ENCODE data around the gene KRTAP29-1.
"Not testable (repeated sequence)": the region's sequence is repeated elsewhere in the genome, so short reads cannot be mapped to it uniquely, and the experiment has no call there.

Gene KRTAP29-1, protein sequence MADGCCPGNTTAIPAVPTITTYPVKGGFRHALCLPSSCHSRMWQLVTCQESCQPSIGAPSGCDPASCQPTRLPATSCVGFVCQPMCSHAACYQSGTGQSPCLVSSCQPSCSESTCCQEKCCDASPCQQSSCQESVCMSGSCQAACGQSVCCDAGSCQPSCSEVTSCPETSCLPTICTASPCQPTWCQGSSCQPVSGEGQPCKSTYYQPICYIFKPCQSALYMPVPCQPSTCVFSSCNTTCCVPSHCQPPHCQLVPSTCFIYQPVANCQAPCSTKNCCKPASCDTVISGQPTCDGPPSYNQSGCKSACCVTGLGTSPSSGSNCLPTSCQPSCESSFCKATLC

DNA sequence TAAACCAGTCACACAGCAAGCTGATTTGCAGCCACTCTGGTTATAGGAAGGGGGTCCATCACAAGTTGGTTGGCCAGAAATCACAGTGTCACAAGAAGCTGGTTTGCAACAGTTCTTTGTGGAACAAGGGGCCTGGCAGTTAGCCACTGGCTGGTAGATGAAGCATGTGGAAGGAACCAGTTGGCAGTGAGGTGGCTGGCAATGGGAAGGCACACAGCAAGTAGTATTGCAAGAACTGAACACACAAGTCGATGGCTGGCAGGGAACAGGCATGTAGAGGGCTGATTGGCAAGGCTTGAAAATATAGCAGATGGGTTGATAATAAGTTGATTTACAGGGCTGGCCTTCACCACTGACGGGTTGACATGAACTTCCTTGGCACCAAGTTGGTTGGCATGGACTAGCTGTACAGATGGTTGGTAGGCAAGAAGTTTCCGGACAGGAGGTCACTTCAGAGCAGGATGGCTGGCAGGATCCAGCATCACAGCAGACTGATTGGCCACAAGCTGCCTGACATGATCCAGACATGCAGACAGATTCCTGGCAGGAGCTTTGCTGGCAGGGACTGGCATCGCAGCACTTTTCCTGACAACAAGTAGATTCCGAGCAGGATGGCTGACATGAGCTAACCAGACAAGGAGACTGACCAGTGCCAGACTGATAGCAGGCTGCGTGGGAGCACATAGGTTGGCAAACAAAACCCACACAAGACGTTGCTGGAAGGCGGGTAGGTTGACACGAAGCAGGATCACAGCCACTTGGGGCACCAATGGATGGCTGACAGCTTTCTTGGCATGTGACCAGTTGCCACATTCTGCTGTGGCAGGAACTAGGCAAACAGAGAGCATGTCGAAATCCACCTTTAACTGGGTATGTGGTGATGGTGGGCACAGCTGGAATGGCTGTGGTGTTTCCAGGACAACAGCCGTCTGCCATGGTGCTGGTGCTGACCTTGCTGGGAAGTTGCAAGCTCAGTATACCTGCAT lies at the start of gene KRTAP29-1:
KRTAP29-1 (minus strand) TSS at position 936 of the 986 bp plus-strand sequence; CDS start at position 936, 0 bp downstream.
- H3K27me3 ChIP-seq (ENCODE audit: low read depth, low read length) = no peaks in the 10 kb centered on the region
- no peaks in the 10 kb centered on the region for H3K36me3 ChIP-seq (ENCODE audit: control insufficient read depth in 1 of 2, insufficient read depth in 2 of 2, low read length in 2 of 2)
- H3K4me1 ChIP-seq (ENCODE audit: control insufficient read depth in 1 of 2, insufficient read depth in 2 of 2, low read length in 2 of 2) = no peaks in the 10 kb centered on the region
- H3K4me3 ChIP-seq (ENCODE audit: low read depth in 1 of 2, low read length in 2 of 2) = no peak within 1 kb of the TSS
- no peaks in the 10 kb centered on the region for H3K9me3 ChIP-seq (ENCODE audit: control insufficient read depth in 1 of 2, low read length in 2 of 2)
- H3K27ac ChIP-seq (ENCODE audit: low read length) = no peak within 1 kb of the TSS

DNA sequence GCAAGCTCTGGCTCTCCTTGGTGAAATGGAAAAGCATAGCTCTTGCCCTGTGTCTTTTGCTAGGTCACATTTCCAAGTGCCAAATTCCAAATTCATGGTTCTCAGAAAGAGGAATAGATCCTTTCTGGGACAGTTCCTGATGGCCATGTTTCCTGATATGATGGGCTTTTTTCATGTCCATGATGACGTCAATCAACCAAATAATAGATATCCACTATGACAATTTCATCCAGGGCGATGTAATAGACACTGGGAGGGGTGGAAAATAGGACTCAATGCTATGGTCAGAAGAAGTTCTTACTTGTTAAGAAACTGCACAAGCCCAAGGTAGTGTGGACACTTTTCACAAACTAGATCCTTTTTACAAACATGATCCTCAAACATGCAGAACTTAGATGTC lies 48.5 kb upstream of the KRTAP29-1 start:
- no peaks in the 10 kb centered on the region for H3K27me3 ChIP-seq (ENCODE audit: low read depth, low read length)
- H3K36me3 ChIP-seq (ENCODE audit: control insufficient read depth in 1 of 2, insufficient read depth in 2 of 2, low read length in 2 of 2) = no peaks in the 10 kb centered on the region
- no peak overlapping the region for H3K4me3 ChIP-seq (ENCODE audit: low read depth in 1 of 2, low read length in 2 of 2)
- no peak overlapping the region for H3K27ac ChIP-seq (ENCODE audit: low read length)
- H3K9me3 ChIP-seq (ENCODE audit: control insufficient read depth in 1 of 2, low read length in 2 of 2) = peaks cover 0 to 1% of the 10 kb centered on the region in 2 donors
- no peaks in the 10 kb centered on the region for H3K4me1 ChIP-seq (ENCODE audit: control insufficient read depth in 1 of 2, insufficient read depth in 2 of 2, low read length in 2 of 2)

DNA sequence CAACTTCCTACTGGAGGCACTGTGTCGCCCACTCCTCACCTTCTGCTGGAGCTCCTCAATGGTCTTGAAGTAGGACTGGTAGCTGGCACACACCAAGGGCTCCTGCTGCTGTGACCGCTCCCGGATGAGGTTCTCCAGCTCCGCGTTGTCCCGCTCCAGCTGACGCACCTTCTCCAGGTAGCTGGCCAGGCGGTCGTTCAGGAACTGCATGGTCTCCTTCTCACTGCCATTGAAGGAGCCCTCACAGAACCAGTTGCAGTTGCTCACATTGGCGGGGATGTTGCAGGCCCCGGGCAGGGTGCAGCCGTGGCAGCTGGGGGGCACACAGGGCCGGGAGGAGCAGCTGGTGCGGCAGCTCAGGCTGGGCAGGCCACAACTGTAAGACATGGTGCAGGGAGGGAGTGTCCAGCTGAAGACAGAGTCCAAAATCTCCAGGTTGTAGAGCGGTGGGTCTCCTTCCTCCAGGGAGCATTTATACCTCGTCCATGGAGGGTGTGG lies 47.8 kb upstream of the KRTAP29-1 start, which contains the start of gene KRT33A:
KRT33A (minus strand) TSS at position 448 of the 498 bp plus-strand sequence; CDS start at position 387, 61 bp downstream.
- not testable (repeated sequence) for H3K9me3 ChIP-seq (ENCODE audit: control insufficient read depth in 1 of 2, low read length in 2 of 2); H3K27ac ChIP-seq (ENCODE audit: low read length); H3K36me3 ChIP-seq (ENCODE audit: control insufficient read depth in 1 of 2, insufficient read depth in 2 of 2, low read length in 2 of 2); H3K4me3 ChIP-seq (ENCODE audit: low read depth in 1 of 2, low read length in 2 of 2); H3K4me1 ChIP-seq (ENCODE audit: control insufficient read depth in 1 of 2, insufficient read depth in 2 of 2, low read length in 2 of 2); H3K27me3 ChIP-seq (ENCODE audit: low read depth, low read length)

DNA sequence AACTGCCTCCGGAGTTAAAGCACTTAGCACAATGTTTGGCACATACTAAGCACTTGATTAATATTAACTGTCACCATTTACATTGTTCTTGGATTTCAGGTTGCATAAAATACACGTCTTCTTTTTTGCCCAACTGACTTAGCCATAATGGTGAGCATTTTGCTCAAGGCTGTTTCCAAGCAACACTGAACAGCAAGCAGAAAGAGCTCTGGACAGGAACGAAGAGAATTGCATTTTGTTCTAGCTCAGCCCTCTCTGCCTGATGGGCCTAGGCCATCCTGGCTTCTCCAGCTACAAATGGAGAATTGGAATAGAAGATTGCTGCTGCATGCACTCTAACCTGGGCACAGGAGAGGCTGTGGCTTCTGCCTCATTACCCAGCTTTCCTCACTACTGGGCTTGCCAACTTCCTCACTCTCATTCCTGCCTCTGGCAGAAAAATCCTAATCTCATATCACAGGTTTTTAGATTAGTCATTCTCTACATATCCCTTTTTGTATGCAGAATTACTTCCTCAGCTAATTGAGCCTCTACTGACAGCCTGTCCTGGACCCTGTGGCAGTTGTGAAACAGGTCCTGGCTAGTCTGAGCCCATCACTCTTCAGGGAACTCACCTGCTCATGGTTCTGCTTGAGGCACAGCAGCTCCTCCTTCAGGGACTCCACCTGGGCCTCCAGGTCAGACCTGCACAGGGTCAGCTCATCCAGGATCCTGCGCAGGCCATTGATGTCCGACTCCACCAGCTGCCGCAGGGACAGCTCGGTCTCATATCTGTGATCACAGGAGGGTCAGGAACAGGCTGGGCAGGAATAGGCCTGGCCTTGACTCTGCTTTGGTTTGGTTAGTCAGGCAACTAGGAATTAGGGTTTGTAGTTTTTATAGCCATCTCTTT lies 45.5 kb upstream of the KRTAP29-1 start:
- Histone ChIP-seq H3K36me3 (ENCODE audit: control insufficient read depth in 1 of 2, insufficient read depth in 2 of 2, low read length in 2 of 2) (no peaks in the 10 kb centered on the region), H3K9me3 (ENCODE audit: control insufficient read depth in 1 of 2, low read length in 2 of 2) (no peaks in the 10 kb centered on the region), H3K4me1 (ENCODE audit: control insufficient read depth in 1 of 2, insufficient read depth in 2 of 2, low read length in 2 of 2) (no peaks in the 10 kb centered on the region), H3K27ac (ENCODE audit: low read length) (no peak overlapping the region), H3K27me3 (ENCODE audit: low read depth, low read length) (no peaks in the 10 kb centered on the region), H3K4me3 (ENCODE audit: low read depth in 1 of 2, low read length in 2 of 2) (no peak overlapping the region)

DNA sequence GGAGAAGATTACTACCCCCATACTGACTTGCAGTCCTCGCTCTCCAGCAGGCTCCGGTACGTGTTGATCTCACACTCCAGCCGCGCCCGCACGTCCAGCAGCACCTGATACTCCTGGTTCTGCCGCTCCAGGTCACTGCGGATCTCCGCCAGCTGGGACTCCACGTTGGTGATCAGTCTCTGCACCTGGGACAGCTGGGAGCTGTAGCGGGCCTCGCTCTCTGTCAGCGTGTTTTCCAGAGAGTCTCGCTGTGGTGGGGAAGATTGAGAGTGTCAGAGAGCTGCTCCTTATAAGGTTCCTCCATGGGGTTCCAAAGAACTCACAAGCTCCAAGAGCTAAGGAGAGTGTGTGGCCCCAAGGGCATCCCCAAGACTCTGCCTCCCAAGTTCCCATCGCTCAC lies 43.8 kb upstream of the KRTAP29-1 start:
- not testable (repeated sequence) for H3K4me3 ChIP-seq (ENCODE audit: low read depth in 1 of 2, low read length in 2 of 2); H3K36me3 ChIP-seq (ENCODE audit: control insufficient read depth in 1 of 2, insufficient read depth in 2 of 2, low read length in 2 of 2); H3K27me3 ChIP-seq (ENCODE audit: low read depth, low read length); H3K27ac ChIP-seq (ENCODE audit: low read length); H3K4me1 ChIP-seq (ENCODE audit: control insufficient read depth in 1 of 2, insufficient read depth in 2 of 2, low read length in 2 of 2); H3K9me3 ChIP-seq (ENCODE audit: control insufficient read depth in 1 of 2, low read length in 2 of 2)

DNA sequence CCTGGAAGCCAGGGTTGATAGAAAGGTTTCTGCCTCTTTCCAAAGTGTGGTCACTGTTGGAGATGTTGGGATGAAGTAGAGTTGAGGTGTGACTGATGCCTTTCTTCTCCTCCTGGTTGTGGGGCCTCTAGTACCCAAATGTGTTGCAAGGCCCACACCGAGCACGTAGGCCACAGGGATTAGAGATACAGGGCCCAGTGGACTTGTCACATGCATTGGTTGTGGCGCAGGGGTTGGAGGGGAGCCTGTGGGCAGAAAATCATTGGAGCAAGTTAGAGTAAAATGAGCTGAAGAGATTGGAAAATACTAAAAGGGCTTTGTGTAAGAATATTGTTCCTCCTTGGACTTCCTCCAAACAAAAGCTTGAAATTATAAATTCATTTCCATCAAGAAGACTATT lies 43.3 kb upstream of the KRTAP29-1 start:
- no peak overlapping the region for H3K4me3 ChIP-seq (ENCODE audit: low read depth in 1 of 2, low read length in 2 of 2)
- no peak overlapping the region for H3K27ac ChIP-seq (ENCODE audit: low read length)
- H3K4me1 ChIP-seq (ENCODE audit: control insufficient read depth in 1 of 2, insufficient read depth in 2 of 2, low read length in 2 of 2) = no peaks in the 10 kb centered on the region
- no peaks in the 10 kb centered on the region for H3K36me3 ChIP-seq (ENCODE audit: control insufficient read depth in 1 of 2, insufficient read depth in 2 of 2, low read length in 2 of 2)
- no peaks in the 10 kb centered on the region for H3K27me3 ChIP-seq (ENCODE audit: low read depth, low read length)
- H3K9me3 ChIP-seq (ENCODE audit: control insufficient read depth in 1 of 2, low read length in 2 of 2) = peaks cover 0 to 2% of the 10 kb centered on the region in 2 donors

DNA sequence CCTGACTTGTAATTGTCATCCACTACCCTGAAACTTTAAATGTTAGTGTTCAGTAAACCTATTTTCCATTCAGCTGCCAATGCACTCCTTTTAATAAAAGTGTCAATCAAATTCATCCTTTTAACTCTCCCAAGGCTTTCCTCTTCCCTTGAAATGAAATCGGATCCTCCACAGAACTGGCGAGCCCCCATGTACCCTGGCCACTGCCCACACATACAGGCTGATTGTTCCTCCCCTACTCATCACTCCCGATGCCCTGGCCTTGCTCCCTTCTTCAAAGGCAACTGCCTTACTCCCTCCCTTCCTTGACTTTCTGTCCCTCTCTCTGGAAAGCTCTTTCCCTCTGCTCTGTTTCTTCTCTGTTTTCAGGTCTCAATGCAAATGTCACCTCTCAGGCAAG lies 40.4 kb upstream of the KRTAP29-1 start:
- Histone ChIP-seq H3K27me3 (ENCODE audit: low read depth, low read length) (no peaks in the 10 kb centered on the region), H3K4me1 (ENCODE audit: control insufficient read depth in 1 of 2, insufficient read depth in 2 of 2, low read length in 2 of 2) (no peaks in the 10 kb centered on the region), H3K36me3 (ENCODE audit: control insufficient read depth in 1 of 2, insufficient read depth in 2 of 2, low read length in 2 of 2) (no peaks in the 10 kb centered on the region)

DNA sequence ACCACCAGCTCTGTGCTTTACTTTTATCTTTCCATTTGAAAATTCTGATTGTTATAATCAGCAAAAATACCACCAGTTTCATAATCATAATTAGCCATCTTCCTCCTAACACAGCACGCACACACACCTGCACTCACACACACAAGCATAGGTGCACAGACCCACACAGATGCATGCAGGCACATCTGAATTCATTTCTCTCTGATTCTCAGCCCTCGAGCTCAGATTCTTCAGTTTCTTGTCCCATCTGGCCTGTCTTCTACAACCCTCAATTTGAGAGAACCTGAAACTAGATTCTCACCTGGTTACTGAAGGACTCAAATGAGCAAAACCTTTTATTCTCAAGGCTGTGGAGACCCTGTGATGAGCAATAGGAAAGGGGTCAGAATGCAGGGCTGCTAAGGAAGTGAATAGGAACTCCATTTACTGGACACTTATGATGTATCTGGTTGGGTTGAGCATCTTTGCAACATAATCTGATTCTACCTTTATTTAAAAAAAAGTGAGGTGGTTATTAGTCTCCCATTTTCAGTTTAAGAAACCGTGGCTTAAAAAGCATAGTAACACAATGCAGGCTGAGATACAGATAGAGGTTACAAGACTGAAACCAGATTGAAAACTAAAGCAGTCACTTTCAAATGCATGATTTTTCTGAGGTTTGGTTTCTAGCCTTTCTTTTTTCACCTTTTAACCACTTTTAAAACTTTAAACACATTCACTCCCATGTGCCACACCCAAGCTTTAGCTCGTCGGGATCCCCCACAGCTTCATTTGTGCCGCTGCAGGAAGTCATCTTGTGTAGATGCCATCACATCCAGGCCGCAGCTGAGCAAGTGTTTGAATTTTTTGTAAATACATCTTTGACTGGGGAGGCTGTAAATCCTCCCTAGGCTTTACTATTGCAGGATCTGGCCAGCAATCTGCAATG lies 38.5 kb upstream of the KRTAP29-1 start:
- H3K4me1 ChIP-seq (ENCODE audit: control insufficient read depth in 1 of 2, insufficient read depth in 2 of 2, low read length in 2 of 2) = no peaks in the 10 kb centered on the region
- no peak overlapping the region for H3K27ac ChIP-seq (ENCODE audit: low read length)
- H3K9me3 ChIP-seq (ENCODE audit: control insufficient read depth in 1 of 2, low read length in 2 of 2) = peaks cover 0 to 2% of the 10 kb centered on the region in 2 donors
- no peak overlapping the region for H3K4me3 ChIP-seq (ENCODE audit: low read depth in 1 of 2, low read length in 2 of 2)
- no peaks in the 10 kb centered on the region for H3K36me3 ChIP-seq (ENCODE audit: control insufficient read depth in 1 of 2, insufficient read depth in 2 of 2, low read length in 2 of 2)
- no peaks in the 10 kb centered on the region for H3K27me3 ChIP-seq (ENCODE audit: low read depth, low read length)

More for the DNA sequence above, 40.4 kb upstream of the KRTAP29-1 start:
- Histone ChIP-seq H3K9me3 (ENCODE audit: control insufficient read depth in 1 of 2, low read length in 2 of 2) (peaks cover 0 to 2% of the 10 kb centered on the region in 2 donors), H3K27ac (ENCODE audit: low read length) (no peak overlapping the region), H3K4me3 (ENCODE audit: low read depth in 1 of 2, low read length in 2 of 2) (no peak overlapping the region)

DNA sequence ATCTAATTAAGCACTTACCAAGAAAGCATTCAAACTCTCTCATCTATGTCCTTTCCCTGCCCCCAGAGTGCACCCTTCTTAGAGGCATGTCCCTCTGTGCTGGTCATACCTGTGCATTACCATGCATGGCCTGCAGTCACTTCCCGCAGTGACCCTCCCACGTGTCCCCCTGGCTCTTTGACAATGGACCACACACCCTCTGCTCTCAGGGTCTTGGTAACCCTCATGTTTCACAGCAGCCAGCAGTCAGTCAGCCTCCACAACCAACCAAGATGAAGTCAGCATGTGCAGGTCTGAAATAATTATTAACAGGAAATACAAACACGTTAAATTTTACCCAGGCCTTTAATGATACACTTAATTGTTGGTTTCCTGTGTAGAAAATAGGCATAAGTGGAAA lies 37.8 kb upstream of the KRTAP29-1 start:
- Histone ChIP-seq H3K36me3 (ENCODE audit: control insufficient read depth in 1 of 2, insufficient read depth in 2 of 2, low read length in 2 of 2) (no peaks in the 10 kb centered on the region), H3K27ac (ENCODE audit: low read length) (no peak overlapping the region), H3K27me3 (ENCODE audit: low read depth, low read length) (no peaks in the 10 kb centered on the region)

More for the DNA sequence above, 37.8 kb upstream of the KRTAP29-1 start:
- Histone ChIP-seq H3K4me1 (ENCODE audit: control insufficient read depth in 1 of 2, insufficient read depth in 2 of 2, low read length in 2 of 2) (no peaks in the 10 kb centered on the region), H3K4me3 (ENCODE audit: low read depth in 1 of 2, low read length in 2 of 2) (no peak overlapping the region), H3K9me3 (ENCODE audit: control insufficient read depth in 1 of 2, low read length in 2 of 2) (peaks cover 0 to 2% of the 10 kb centered on the region in 2 donors)

All from muscle layer of duodenum (tissue), 2 donors.